Suprapubic skin (tissue), 4 donors: ENCODE data around the gene SLC9A2.

Experiments
- CTCF ChIP-seq, 2 donors: fragments of 200-600 bp in 1 of 2; fragments of 450-650 bp in 1 of 2; sonication (generic) in 1 of 2; IDR thresholded peaks; one replicate each; pipeline ENCODE4 v1.5.1; 2016 to 2019; ENCODE audit warnings: antibody characterized with exemption in 2 of 2, mild to moderate bottlenecking in 1 of 2, moderate library complexity in 1 of 2
- EP300 ChIP-seq: sonication (generic); formaldehyde crosslinking; IDR thresholded peaks from one replicate; pipeline ENCODE4 v1.6.1; 2017; ENCODE audit warnings: antibody characterized with exemption
- POLR2A ChIP-seq, 2 donors: fragments of 450-650 bp; IDR thresholded peaks; one replicate each; pipeline ENCODE4 v1.6.1; 2017; ENCODE audit warnings: antibody characterized with exemption in 2 of 2, mild to moderate bottlenecking in 2 of 2, moderate library complexity in 2 of 2
- POLR2AphosphoS5 ChIP-seq, 3 donors: sonication (generic); formaldehyde crosslinking; IDR thresholded peaks; one replicate each; pipeline ENCODE4 v1.6.1; 2017; ENCODE audit warnings: antibody characterized with exemption in 3 of 3

GRCh38 chr2:102601730-102602129 is 17.6 kb upstream of the SLC9A2 start:
- TF ChIP-seq CTCF (IDR thresholded peaks at IDR 0.05) (no peak), POLR2A (IDR thresholded peaks at IDR 0.05) (no peak), EP300 (no peak), POLR2AphosphoS5 (IDR thresholded peaks at IDR 0.05) (no peak)
